H1 (cell line): ENCODE data around the gene JUP. TPM values are rescaled to one million over a fixed set of nuclear protein-coding genes. Genes with fewer than 3 reads are reported as not detected.

Experiments
- CTCF ChIA-PET: fragments of 300-600 bp; sonication (Branson Sonifier 250); formaldehyde crosslinking; loops from one replicate; lab custom pipeline; 2021; ENCODE audit not compliant: partially characterized antibody; lab: Charles Lee
- POLR2A ChIA-PET: fragments of 300-600 bp; sonication (Branson Sonifier 250); formaldehyde crosslinking; loops from one replicate; lab custom pipeline; 2021; ENCODE audit warnings: inconsistent platforms; ENCODE audit not compliant: partially characterized antibody; lab: Charles Lee
- DNase-seq, 2 experiments: peaks; one replicate each; pipeline versions ENCODE4 v3.0.0 to v3.0.0-alpha.2; 2010 to 2022; ENCODE audit warnings: low spot score in 2 of 2, low read depth in 1 of 2, mixed read lengths in 1 of 2
- FAIRE-seq: peaks from 2 replicates; lab custom pipeline; 2011; peaks lifted over from hg19 to GRCh38; lab: Jason Lieb, UNC
- H2AFZ ChIP-seq: 2 replicates; pipeline ENCODE4 v1.8.1; 2012; ENCODE audit warnings: low read length, inconsistent platforms
- H2AK5ac ChIP-seq: 2 replicates; pipeline ENCODE4 v1.6.1; 2013; ENCODE audit warnings: low read depth, low read length
- H2BK120ac ChIP-seq: replicated peaks from 2 replicates; pipeline ENCODE3; 2013; ENCODE audit warnings: low read depth, low read length, inconsistent platforms
- H2BK12ac ChIP-seq: 2 replicates; pipeline ENCODE4 v1.6.1; 2013; ENCODE audit warnings: low read depth, low read length
- H2BK15ac ChIP-seq: 2 replicates; pipeline ENCODE4 v1.6.1; 2013; ENCODE audit warnings: low read length
- H2BK20ac ChIP-seq: 2 replicates; pipeline ENCODE4 v1.6.1; 2013; ENCODE audit warnings: low read length
- H2BK5ac ChIP-seq: 2 replicates; pipeline ENCODE4 v1.6.1; 2013; ENCODE audit warnings: low read depth, low read length
- H3K14ac ChIP-seq: 2 replicates; pipeline ENCODE4 v1.6.1; 2013; ENCODE audit warnings: inconsistent platforms; ENCODE audit not compliant: insufficient read length
- H3K18ac ChIP-seq: 2 replicates; pipeline ENCODE4 v1.6.1; 2013; ENCODE audit warnings: low read length; ENCODE audit errors: extremely low read depth
- H3K23ac ChIP-seq: 2 replicates; pipeline ENCODE4 v1.6.1; 2013; ENCODE audit warnings: inconsistent platforms; ENCODE audit not compliant: insufficient read length
- H3K23me2 ChIP-seq: 2 replicates; pipeline ENCODE4 v1.6.1; 2013; ENCODE audit warnings: low read depth, low read length
- H3K27ac ChIP-seq: 2 replicates; pipeline ENCODE4 v1.6.1; 2011; ENCODE audit warnings: low read depth, low read length, inconsistent platforms
- H3K27me3 ChIP-seq, 4 experiments: replicated peaks in 1 of 4; 1 replicate in 1 of 4; 2 replicates in 3 of 4; pipeline versions ENCODE4 v1.6.1 to v1.8.1; 2011 to 2013; ENCODE audit warnings: low read length in 3 of 4, mild to moderate bottlenecking in 3 of 4, inconsistent platforms in 2 of 4, mixed read lengths in 2 of 4, moderate library complexity in 1 of 4; ENCODE audit not compliant: control insufficient read depth in 3 of 4, insufficient read depth in 3 of 4; ENCODE audit errors: extremely low read depth in 1 of 4
- H3K36me3 ChIP-seq, 4 experiments: 2 replicates each; pipeline versions ENCODE4 v1.6.1 to v1.8.1; 2011 to 2013; ENCODE audit warnings: mild to moderate bottlenecking in 4 of 4, low read length in 3 of 4, moderate library complexity in 2 of 4, control low read depth in 1 of 4, inconsistent platforms in 1 of 4; ENCODE audit not compliant: insufficient read depth in 4 of 4, control insufficient read depth in 2 of 4
- H3K4ac ChIP-seq: replicated peaks from 2 replicates; pipeline ENCODE3; 2013; ENCODE audit warnings: low read length, low read depth, mixed read lengths, inconsistent platforms; ENCODE audit not compliant: insufficient read length
- H3K4me1 ChIP-seq, 4 experiments: replicated peaks in 1 of 4; 1 replicate in 1 of 4; 2 replicates in 3 of 4; pipeline versions ENCODE4 v1.6.1 to v1.8.1; 2011 to 2013; ENCODE audit warnings: low read length in 3 of 4, inconsistent platforms in 2 of 4, mixed read lengths in 1 of 4; ENCODE audit not compliant: insufficient read depth in 4 of 4, control insufficient read depth in 3 of 4
- H3K4me2 ChIP-seq, 2 experiments: 2 replicates each; pipeline versions ENCODE4 v1.6.1 to v1.8.1; 2011 to 2013; ENCODE audit warnings: low read depth in 2 of 2, low read length in 2 of 2, control low read depth in 1 of 2, inconsistent platforms in 1 of 2, mild to moderate bottlenecking in 1 of 2; ENCODE audit not compliant: insufficient read depth in 1 of 2
- H3K4me3 ChIP-seq, 4 experiments: fragments of 200-600, 300-600 bp in 1 of 4; sonication (generic), shearing (Covaris generic), sonication (Bioruptor Twin) in 1 of 4; 2 replicates each; pipeline versions ENCODE4 v1.5.1 to v1.8.1; 2011 to 2016; ENCODE audit warnings: low read length in 4 of 4, low read depth in 3 of 4, control low read depth in 2 of 4, inconsistent platforms in 2 of 4, mild to moderate bottlenecking in 2 of 4, mixed read lengths in 1 of 4, moderate library complexity in 1 of 4; ENCODE audit not compliant: insufficient read depth in 2 of 4; ENCODE audit errors: extremely low read depth in 1 of 4
- H3K56ac ChIP-seq: replicated peaks from 2 replicates; pipeline ENCODE3; 2013; ENCODE audit warnings: low read depth, mild to moderate bottlenecking, mixed read lengths, low read length, inconsistent platforms; ENCODE audit not compliant: insufficient read length
- H3K79me1 ChIP-seq: 2 replicates; pipeline ENCODE4 v1.6.1; 2013; ENCODE audit warnings: low read depth, low read length, control low read depth
- H3K79me2 ChIP-seq, 2 experiments: 2 replicates each; pipeline versions ENCODE4 v1.6.1 to v1.8.1; 2012 to 2013; ENCODE audit warnings: low read length in 2 of 2, mild to moderate bottlenecking in 2 of 2, inconsistent platforms in 1 of 2; ENCODE audit not compliant: insufficient read depth in 2 of 2, control insufficient read depth in 1 of 2
- H3K9ac ChIP-seq, 4 experiments: replicated peaks in 1 of 4; 1 replicate in 1 of 4; 2 replicates in 3 of 4; pipeline versions ENCODE4 v1.6.1 to v1.8.1; 2011 to 2013; ENCODE audit warnings: low read depth in 3 of 4, low read length in 3 of 4, control low read depth in 2 of 4, mild to moderate bottlenecking in 2 of 4, moderate library complexity in 2 of 4, inconsistent platforms in 1 of 4; ENCODE audit errors: extremely low read depth in 1 of 4
- H3K9me3 ChIP-seq, 2 experiments: 2 replicates each; pipeline versions ENCODE4 v1.6.1 to v1.8.1; 2012 to 2013; ENCODE audit warnings: mild to moderate bottlenecking in 2 of 2, moderate library complexity in 2 of 2, control low read depth in 1 of 2, inconsistent platforms in 1 of 2, low read depth in 1 of 2, low read length in 1 of 2, mixed read lengths in 1 of 2; ENCODE audit not compliant: insufficient read depth in 2 of 2
- H4K20me1 ChIP-seq, 2 experiments: replicated peaks in 1 of 2; 2 replicates each; pipeline versions ENCODE3 to v1.8.1; 2011 to 2013; ENCODE audit warnings: inconsistent platforms in 2 of 2, low read length in 2 of 2, mild to moderate bottlenecking in 1 of 2; ENCODE audit not compliant: insufficient read depth in 2 of 2, control insufficient read depth in 1 of 2
- H4K5ac ChIP-seq: 2 replicates; pipeline ENCODE4 v1.6.1; 2013; ENCODE audit warnings: low read length, low read depth, mixed read lengths, inconsistent platforms; ENCODE audit not compliant: insufficient read length
- H4K8ac ChIP-seq: 2 replicates; pipeline ENCODE4 v1.8.0; 2013; ENCODE audit warnings: mild to moderate bottlenecking, moderate library complexity, low read length, inconsistent platforms; ENCODE audit not compliant: insufficient read depth; ENCODE audit errors: extremely low read depth
- H4K91ac ChIP-seq: replicated peaks from 2 replicates; pipeline ENCODE3; 2013; ENCODE audit warnings: low read length, mixed read lengths, inconsistent platforms; ENCODE audit not compliant: insufficient read length
- ATF2 ChIP-seq: IDR thresholded peaks from 2 replicates; pipeline ENCODE4 v1.6.1; 2012; ENCODE audit warnings: low read length, inconsistent platforms
- KDM5A ChIP-seq: fragments of 200-600 bp; IDR thresholded peaks from 2 replicates; pipeline ENCODE4 v1.7.1; 2012; ENCODE audit warnings: mild to moderate bottlenecking, low read length, inconsistent platforms, mixed read lengths
- TBP ChIP-seq: IDR thresholded peaks from 2 replicates; pipeline ENCODE4 v1.6.1; 2011; ENCODE audit warnings: low read depth, low read length, improper control_type of control experiment
- WGBS, 2 experiments: shearing (Covaris generic) in 1 of 2; methylation state at CpG; one replicate each; pipeline versions ENCODE4 v1.1.6 to v1.1.7; 2013 to 2015; ENCODE audit warnings: low lambda C conversion rate in 2 of 2, mixed read lengths in 2 of 2, inconsistent platforms in 1 of 2, low coverage in 1 of 2, missing lambda C conversion rate in 1 of 2; ENCODE audit not compliant: insufficient replicate concordance in 2 of 2, insufficient coverage in 1 of 2, insufficient read length in 1 of 2; ENCODE audit errors: extremely low coverage in 1 of 2, missing lambda C conversion rate in 1 of 2; 5-methylcytosine and 5-hydroxymethylcytosine counted together
- polyA plus RNA-seq, 7 experiments: library from polyadenylated mRNA; depleted of rRNA in 3 of 7; stranded (reverse) in 5 of 7; unstranded in 2 of 7; fragments of >200 nt in 5 of 7; fragments of 200-250 nt in 2 of 7; gene quantifications; 1 replicate in 5 of 7; 2 replicates in 1 of 7; 4 replicates in 1 of 7; pipeline versions ENCODE4 v1.2.1 to v1.2.3, GENCODE V29; 2011 to 2013; ENCODE audit warnings: missing spikeins in 2 of 7, mixed read lengths in 2 of 7
- total RNA-seq: library from RNA; stranded (reverse); fragmentation: NEBNext Ultra II Directional; extraction: Animal tissue kit (Norgen Biotek cat#: 25700); gene quantifications from 2 replicates; pipeline ENCODE4 v1.2.1, GENCODE V29; 2021

JUP gene
- total and polyA plus RNA-seq, 2 of the 8 experiments (the other 6 are each of a cell fraction or from before 2014, with no cell fraction given): 62.8 to 102 TPM

GRCh38 chr17:41724476-41725050 lies 61.9 kb downstream of the JUP start:
- no peak overlapping the region for H2AFZ ChIP-seq
- no peaks in the 10 kb centered on the region for H3K79me2 ChIP-seq
- H3K14ac ChIP-seq: no peak overlapping the region
- no peak overlapping the region for H4K5ac ChIP-seq
- no peaks in the 10 kb centered on the region for H3K27me3 ChIP-seq
- H3K56ac ChIP-seq: no peak overlapping the region
- WGBS, 2 experiments: 86% methylated on average over 17 of the region's 17 CpGs; no CpG with 5 or more reads in 1 of the 2 experiments
- H3K4me3 ChIP-seq: no peak overlapping the region
- no peak overlapping the region for H3K23ac ChIP-seq
- H2BK15ac ChIP-seq: no peak overlapping the region
- no peak overlapping the region for H3K18ac ChIP-seq
- H4K8ac ChIP-seq: no peak overlapping the region
- H3K4me2 ChIP-seq: no peak overlapping the region
- H3K9me3 ChIP-seq: no peaks in the 10 kb centered on the region
- POLR2A ChIA-PET: interaction anchor here (0.8 to 18.3 kb wide), 5 partner anchors 9 to 32 kb away, joined by 3 to 215 read pairs (median 8); partner anchors contain the start of genes EIF1 and HAP1
- DNase-seq (no peak), FAIRE-seq (no peak)
- no peak overlapping the region for H2BK5ac ChIP-seq
- H3K27ac ChIP-seq: no peak overlapping the region
- no peak for TF ChIP-seq TBP
- TF ChIP-seq ATF2: no peak
- TF ChIP-seq KDM5A: no peak
- TF ChIP-seq, all 59 proteins: peak for 0
- Histone ChIP-seq H4K20me1 (peaks cover 0 to 2% of the 10 kb centered on the region in 2 experiments), H2BK12ac (no peak overlapping the region), H2BK120ac (no peak overlapping the region), H3K9ac (no peak overlapping the region), H3K4me1 (peaks cover 0 to 2% (median 0%) of the 10 kb centered on the region in 4 experiments; a peak in 3 of 7 replicates), H2BK20ac (no peak overlapping the region), H4K91ac (no peak overlapping the region), H3K36me3 (no peaks in the 10 kb centered on the region), H2AK5ac (no peak overlapping the region), H3K79me1 (no peaks in the 10 kb centered on the region), H3K23me2 (no peaks in the 10 kb centered on the region), H3K4ac (no peak overlapping the region)
- CTCF ChIA-PET: interaction anchor here (0.6 to 2.5 kb wide), 8 partner anchors 10 to 175 kb away, joined by 3 to 10 read pairs (median 3); partner anchors contain the start of gene HAP1
